Stimulated activated memory B cell treated with anti-CD40 and anti-IgM and Interleukin-4, amounts not matched to agents 10 μg/mL and 1 μg/mL and 100 μg/mL, for 72 hours (primary cell): ENCODE results near the gene IGSF9B.

ENCODE experiments used
- ATAC-seq: fragments of 150-1000 bp; cut with Tn5 transposase; 2 replicates; pipeline ENCODE4 v1.10.0; 2021
- H3K27ac Mint-ChIP-seq: one replicate; pipeline ENCODE4 v1.8.0; 2022; ENCODE audit warnings: mild to moderate bottlenecking, mixed read lengths
- H3K27me3 Mint-ChIP-seq: one replicate; pipeline ENCODE4 v1.8.0; 2022; ENCODE audit warnings: mixed read lengths
- H3K36me3 Mint-ChIP-seq: one replicate; pipeline ENCODE4 v1.8.0; 2022; ENCODE audit warnings: mixed read lengths
- H3K4me1 Mint-ChIP-seq: one replicate; pipeline ENCODE4 v1.8.0; 2022; ENCODE audit warnings: mixed read lengths
- H3K4me3 Mint-ChIP-seq: one replicate; pipeline ENCODE4 v1.8.0; 2022; ENCODE audit warnings: mild to moderate bottlenecking, moderate library complexity, mixed read lengths
- H3K9me3 Mint-ChIP-seq: one replicate; pipeline ENCODE4 v1.8.0; 2022; ENCODE audit warnings: mixed read lengths

IGSF9B gene

GRCh38 chr11:133992121-133992520, 35.4 kb upstream of the IGSF9B start:
- peaks cover 2% of the 10 kb centered on the region for H3K9me3 Mint-ChIP-seq
- H3K27ac Mint-ChIP-seq, result no peak overlapping the region
- H3K4me1 Mint-ChIP-seq, result peaks cover 7% of the 10 kb centered on the region
- H3K27me3 Mint-ChIP-seq, result peaks cover 58% of the 10 kb centered on the region
- no peak overlapping the region for H3K4me3 Mint-ChIP-seq
- H3K36me3 Mint-ChIP-seq, result no peaks in the 10 kb centered on the region
- no peak for ATAC-seq

GRCh38 chr11:133991101-133991500, 34.3 kb upstream of the IGSF9B start:
- no peak overlapping the region for H3K27ac Mint-ChIP-seq

GRCh38 chr11:133990501-133990900, 33.7 kb upstream of the IGSF9B start:
- ATAC-seq, result no peak
- H3K27me3 Mint-ChIP-seq, result peaks cover 42% of the 10 kb centered on the region
- peaks cover 7% of the 10 kb centered on the region for H3K4me1 Mint-ChIP-seq
- H3K4me3 Mint-ChIP-seq, result no peak overlapping the region
- peaks cover 2% of the 10 kb centered on the region for H3K9me3 Mint-ChIP-seq
- no peak overlapping the region for H3K27ac Mint-ChIP-seq
- no peaks in the 10 kb centered on the region for H3K36me3 Mint-ChIP-seq

More at GRCh38 chr11:133991101-133991500, 34.3 kb upstream of the IGSF9B start:
- ATAC-seq, result no peak
- H3K9me3 Mint-ChIP-seq, result peaks cover 2% of the 10 kb centered on the region
- no peaks in the 10 kb centered on the region for H3K36me3 Mint-ChIP-seq
- H3K4me3 Mint-ChIP-seq, result no peak overlapping the region
- H3K27me3 Mint-ChIP-seq, result peaks cover 48% of the 10 kb centered on the region
- peaks cover 7% of the 10 kb centered on the region for H3K4me1 Mint-ChIP-seq

GRCh38 chr11:133988686-133989410, 32.1 kb upstream of the IGSF9B start:
- no peaks in the 10 kb centered on the region for H3K4me1 Mint-ChIP-seq
- H3K27ac Mint-ChIP-seq, result no peak overlapping the region
- no peaks in the 10 kb centered on the region for H3K9me3 Mint-ChIP-seq
- no peaks in the 10 kb centered on the region for H3K36me3 Mint-ChIP-seq
- peaks cover 25% of the 10 kb centered on the region for H3K27me3 Mint-ChIP-seq
- no peak for ATAC-seq
- no peak overlapping the region for H3K4me3 Mint-ChIP-seq

- Mint-ChIP-seq H3K27me3 (peaks cover 27% of the 10 kb centered on the region), H3K27ac (no peak overlapping the region), H3K36me3 (no peaks in the 10 kb centered on the region), H3K4me3 (no peak overlapping the region), H3K9me3 (no peaks in the 10 kb centered on the region), H3K4me1 (no peaks in the 10 kb centered on the region)
- ATAC-seq, result no peak
Observed at GRCh38 chr11:133987171-133987570, 30.4 kb upstream of the IGSF9B start.

GRCh38 chr11:133985981-133986944, 29.5 kb upstream of the IGSF9B start:
- Mint-ChIP-seq H3K4me3 (no peak overlapping the region), H3K9me3 (no peaks in the 10 kb centered on the region), H3K4me1 (no peaks in the 10 kb centered on the region), H3K36me3 (no peaks in the 10 kb centered on the region), H3K27ac (no peak overlapping the region), H3K27me3 (peaks cover 30% of the 10 kb centered on the region)
- no peak for ATAC-seq

- Mint-ChIP-seq H3K27me3 (peaks cover 24% of the 10 kb centered on the region), H3K36me3 (no peaks in the 10 kb centered on the region), H3K27ac (no peak overlapping the region), H3K4me1 (no peaks in the 10 kb centered on the region), H3K9me3 (no peaks in the 10 kb centered on the region), H3K4me3 (no peak overlapping the region)
- ATAC-seq, result no peak
Observed at GRCh38 chr11:133984828-133985227, 28.1 kb upstream of the IGSF9B start.

- no peak overlapping the region for H3K27ac Mint-ChIP-seq
- ATAC-seq, result no peak
- no peaks in the 10 kb centered on the region for H3K36me3 Mint-ChIP-seq
- no peak overlapping the region for H3K4me3 Mint-ChIP-seq
- H3K27me3 Mint-ChIP-seq, result peaks cover 19% of the 10 kb centered on the region
- H3K4me1 Mint-ChIP-seq, result no peaks in the 10 kb centered on the region
- no peaks in the 10 kb centered on the region for H3K9me3 Mint-ChIP-seq
Observed at GRCh38 chr11:133983660-133984316, 27.0 kb upstream of the IGSF9B start.

- H3K9me3 Mint-ChIP-seq, result no peaks in the 10 kb centered on the region
- H3K4me1 Mint-ChIP-seq, result peaks cover under 1% of the 10 kb centered on the region
- H3K27ac Mint-ChIP-seq, result no peak overlapping the region
- no peaks in the 10 kb centered on the region for H3K36me3 Mint-ChIP-seq
- no peak for ATAC-seq
- peaks cover 16% of the 10 kb centered on the region for H3K27me3 Mint-ChIP-seq
- no peak overlapping the region for H3K4me3 Mint-ChIP-seq
Observed at GRCh38 chr11:133982876-133983275, 26.1 kb upstream of the IGSF9B start.

GRCh38 chr11:133982151-133982550, 25.4 kb upstream of the IGSF9B start:
- Mint-ChIP-seq H3K36me3 (no peaks in the 10 kb centered on the region), H3K4me1 (peaks cover 8% of the 10 kb centered on the region), H3K27ac (no peak overlapping the region), H3K27me3 (peaks cover 23% of the 10 kb centered on the region), H3K4me3 (no peak overlapping the region), H3K9me3 (no peaks in the 10 kb centered on the region)
- ATAC-seq, result no peak

- ATAC-seq, result no peak
- peaks cover 25% of the 10 kb centered on the region for H3K27me3 Mint-ChIP-seq
- no peaks in the 10 kb centered on the region for H3K9me3 Mint-ChIP-seq
- no peak overlapping the region for H3K4me3 Mint-ChIP-seq
- H3K27ac Mint-ChIP-seq, result no peak overlapping the region
- no peaks in the 10 kb centered on the region for H3K36me3 Mint-ChIP-seq
- peaks cover 16% of the 10 kb centered on the region for H3K4me1 Mint-ChIP-seq
Observed at GRCh38 chr11:133981156-133981555, 24.4 kb upstream of the IGSF9B start.

GRCh38 chr11:133980665-133981064, 23.9 kb upstream of the IGSF9B start:
- H3K27me3 Mint-ChIP-seq, result peaks cover 30% of the 10 kb centered on the region
- H3K4me3 Mint-ChIP-seq, result no peak overlapping the region
- no peak overlapping the region for H3K27ac Mint-ChIP-seq
- H3K4me1 Mint-ChIP-seq, result peaks cover 16% of the 10 kb centered on the region
- H3K36me3 Mint-ChIP-seq, result no peaks in the 10 kb centered on the region
- H3K9me3 Mint-ChIP-seq, result no peaks in the 10 kb centered on the region
- ATAC-seq, result no peak

GRCh38 chr11:133978794-133979193, 22.0 kb upstream of the IGSF9B start:
- no peaks in the 10 kb centered on the region for H3K36me3 Mint-ChIP-seq
- peaks cover 48% of the 10 kb centered on the region for H3K27me3 Mint-ChIP-seq
- no peak overlapping the region for H3K4me3 Mint-ChIP-seq
- peaks cover 16% of the 10 kb centered on the region for H3K4me1 Mint-ChIP-seq
- H3K27ac Mint-ChIP-seq, result no peak overlapping the region
- H3K9me3 Mint-ChIP-seq, result no peaks in the 10 kb centered on the region
- no peak for ATAC-seq

GRCh38 chr11:133977067-133977677, 20.4 kb upstream of the IGSF9B start:
- Mint-ChIP-seq H3K36me3 (no peaks in the 10 kb centered on the region), H3K27ac (no peak overlapping the region), H3K4me1 (peaks cover 16% of the 10 kb centered on the region), H3K27me3 (peaks cover 61% of the 10 kb centered on the region), H3K9me3 (no peaks in the 10 kb centered on the region), H3K4me3 (no peak overlapping the region)
- ATAC-seq, result peak; percentile 89

- H3K9me3 Mint-ChIP-seq, result no peaks in the 10 kb centered on the region
- ATAC-seq, result no peak
- H3K4me1 Mint-ChIP-seq, result peaks cover 16% of the 10 kb centered on the region
- H3K4me3 Mint-ChIP-seq, result no peak overlapping the region
- H3K27me3 Mint-ChIP-seq, result peaks cover 69% of the 10 kb centered on the region
- no peak overlapping the region for H3K27ac Mint-ChIP-seq
- no peaks in the 10 kb centered on the region for H3K36me3 Mint-ChIP-seq
Observed at GRCh38 chr11:133975488-133975849, 18.7 kb upstream of the IGSF9B start.
